ENCODE data around the gene C12orf42. TPM values are rescaled to one million over a fixed set of nuclear protein-coding genes. Genes with fewer than 3 reads are reported as not detected.

C12orf42 gene
- total RNA-seq, 1 donor from 2014 or later = not detected

- DNase-seq = no peak
Measured at GRCh38 chr12:103382119-103382518, 113.6 kb downstream of the C12orf42 start.

DNA sequence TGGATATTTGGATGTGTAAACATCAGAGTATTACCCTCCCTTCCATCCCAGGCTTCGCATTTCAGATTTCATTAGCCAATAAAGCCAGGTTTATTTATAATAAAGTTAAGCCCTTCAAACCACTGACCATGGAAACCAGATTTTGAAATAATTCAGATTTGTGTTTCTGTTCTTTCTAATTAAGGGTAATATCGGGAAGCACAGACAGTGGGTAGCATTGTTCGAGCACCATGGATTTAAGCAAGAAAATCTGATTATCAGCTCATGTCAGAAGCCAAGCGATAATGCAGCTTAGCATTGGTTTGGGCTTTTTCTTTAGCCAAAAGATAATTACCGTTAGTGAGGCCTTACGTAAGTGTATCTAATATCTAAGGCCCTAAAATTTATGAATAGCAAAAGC lies 116.1 kb downstream of the C12orf42 start:
- no peaks in the 10 kb centered on the region for H3K4me1 Mint-ChIP-seq (ENCODE audit: low read depth, unreplicated experiment)
- TF ChIP-seq, protein P1, sequence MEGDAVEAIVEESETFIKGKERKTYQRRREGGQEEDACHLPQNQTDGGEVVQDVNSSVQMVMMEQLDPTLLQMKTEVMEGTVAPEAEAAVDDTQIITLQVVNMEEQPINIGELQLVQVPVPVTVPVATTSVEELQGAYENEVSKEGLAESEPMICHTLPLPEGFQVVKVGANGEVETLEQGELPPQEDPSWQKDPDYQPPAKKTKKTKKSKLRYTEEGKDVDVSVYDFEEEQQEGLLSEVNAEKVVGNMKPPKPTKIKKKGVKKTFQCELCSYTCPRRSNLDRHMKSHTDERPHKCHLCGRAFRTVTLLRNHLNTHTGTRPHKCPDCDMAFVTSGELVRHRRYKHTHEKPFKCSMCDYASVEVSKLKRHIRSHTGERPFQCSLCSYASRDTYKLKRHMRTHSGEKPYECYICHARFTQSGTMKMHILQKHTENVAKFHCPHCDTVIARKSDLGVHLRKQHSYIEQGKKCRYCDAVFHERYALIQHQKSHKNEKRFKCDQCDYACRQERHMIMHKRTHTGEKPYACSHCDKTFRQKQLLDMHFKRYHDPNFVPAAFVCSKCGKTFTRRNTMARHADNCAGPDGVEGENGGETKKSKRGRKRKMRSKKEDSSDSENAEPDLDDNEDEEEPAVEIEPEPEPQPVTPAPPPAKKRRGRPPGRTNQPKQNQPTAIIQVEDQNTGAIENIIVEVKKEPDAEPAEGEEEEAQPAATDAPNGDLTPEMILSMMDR (IDR thresholded peaks at IDR 0.05; ENCODE audit: partially characterized antibody, unreplicated experiment) = no peak
- no peak overlapping the region for H3K27ac Mint-ChIP-seq (ENCODE audit: unreplicated experiment)
- no peaks in the 10 kb centered on the region for H3K27me3 Mint-ChIP-seq (ENCODE audit: unreplicated experiment)
- H3K9me3 Mint-ChIP-seq (ENCODE audit: unreplicated experiment) = no peaks in the 10 kb centered on the region
- DNase-seq = no peak
- no peaks in the 10 kb centered on the region for H3K36me3 Mint-ChIP-seq (ENCODE audit: unreplicated experiment)
- H3K4me3 Mint-ChIP-seq (ENCODE audit: unreplicated experiment) = no peak overlapping the region

More at GRCh38 chr12:103382119-103382518, 113.6 kb downstream of the C12orf42 start:
- Mint-ChIP-seq H3K27ac (ENCODE audit: unreplicated experiment) (no peak overlapping the region), H3K4me1 (ENCODE audit: low read depth, unreplicated experiment) (no peaks in the 10 kb centered on the region), H3K36me3 (ENCODE audit: unreplicated experiment) (no peaks in the 10 kb centered on the region), H3K9me3 (ENCODE audit: unreplicated experiment) (no peaks in the 10 kb centered on the region), H3K4me3 (ENCODE audit: unreplicated experiment) (no peak overlapping the region), H3K27me3 (ENCODE audit: unreplicated experiment) (no peaks in the 10 kb centered on the region)
- TF ChIP-seq, protein P1 (IDR thresholded peaks at IDR 0.05; ENCODE audit: partially characterized antibody, unreplicated experiment) = no peak

DNA sequence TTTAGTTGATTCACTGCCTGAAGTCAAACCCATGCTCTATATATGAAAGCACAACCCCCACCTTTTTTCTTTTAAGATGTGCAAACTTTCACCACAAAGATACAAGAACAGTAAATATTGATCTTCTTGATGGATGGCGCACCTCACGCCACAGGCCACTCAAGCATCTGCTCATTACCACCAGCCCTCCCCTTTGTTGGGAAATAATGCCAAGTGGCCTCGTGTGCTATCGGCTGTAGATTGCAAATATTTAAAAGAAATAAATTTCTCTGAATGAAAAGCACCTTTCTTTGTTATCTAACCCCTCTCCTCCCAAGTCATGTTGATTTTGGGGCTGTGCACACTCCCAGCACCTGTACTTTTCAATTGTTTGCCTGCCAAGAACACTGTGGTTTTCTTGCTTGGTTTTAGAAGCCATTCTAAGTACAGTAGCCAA lies 122.7 kb downstream of the C12orf42 start:
- no peaks in the 10 kb centered on the region for H3K27me3 Mint-ChIP-seq (ENCODE audit: unreplicated experiment)
- no peaks in the 10 kb centered on the region for H3K4me1 Mint-ChIP-seq (ENCODE audit: low read depth, unreplicated experiment)
- no peak for DNase-seq
- TF ChIP-seq, protein P1 (IDR thresholded peaks at IDR 0.05; ENCODE audit: partially characterized antibody, unreplicated experiment) = no peak
- peaks cover 5% of the 10 kb centered on the region for H3K9me3 Mint-ChIP-seq (ENCODE audit: unreplicated experiment)
- H3K36me3 Mint-ChIP-seq (ENCODE audit: unreplicated experiment) = no peaks in the 10 kb centered on the region
- no peak overlapping the region for H3K27ac Mint-ChIP-seq (ENCODE audit: unreplicated experiment)
- H3K4me3 Mint-ChIP-seq (ENCODE audit: unreplicated experiment) = no peak overlapping the region

- DNase-seq = no peak
- TF ChIP-seq, protein P1 (IDR thresholded peaks at IDR 0.05; ENCODE audit: partially characterized antibody, unreplicated experiment) = no peak
- Mint-ChIP-seq H3K36me3 (ENCODE audit: unreplicated experiment) (no peaks in the 10 kb centered on the region), H3K27ac (ENCODE audit: unreplicated experiment) (no peak overlapping the region), H3K4me1 (ENCODE audit: low read depth, unreplicated experiment) (no peaks in the 10 kb centered on the region), H3K4me3 (ENCODE audit: unreplicated experiment) (no peak overlapping the region), H3K9me3 (ENCODE audit: unreplicated experiment) (peaks cover 5% of the 10 kb centered on the region), H3K27me3 (ENCODE audit: unreplicated experiment) (no peaks in the 10 kb centered on the region)
Measured at GRCh38 chr12:103369929-103370328, 125.8 kb downstream of the C12orf42 start.

DNA sequence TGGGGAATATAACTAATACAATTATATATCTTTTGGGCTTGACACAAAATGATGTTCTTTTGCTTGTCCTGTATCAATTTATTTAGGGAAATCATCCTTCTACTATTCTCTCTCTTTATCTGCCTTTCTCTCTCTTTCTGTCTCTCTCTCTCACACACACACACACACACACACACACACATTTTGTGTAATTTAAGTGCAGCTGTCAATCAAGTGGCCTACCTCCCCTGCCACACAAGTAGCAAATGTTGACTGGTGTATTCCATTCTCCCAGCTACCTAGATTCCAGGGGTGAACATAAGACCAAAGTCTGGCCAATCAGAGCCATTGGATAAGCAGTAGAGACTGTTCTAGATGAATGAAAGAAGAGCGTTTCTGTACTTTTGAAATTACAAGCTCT lies 127.6 kb downstream of the C12orf42 start:
- Mint-ChIP-seq H3K27ac (ENCODE audit: unreplicated experiment) (no peak overlapping the region), H3K4me1 (ENCODE audit: low read depth, unreplicated experiment) (no peaks in the 10 kb centered on the region), H3K4me3 (ENCODE audit: unreplicated experiment) (no peak overlapping the region), H3K9me3 (ENCODE audit: unreplicated experiment) (peaks cover 5% of the 10 kb centered on the region), H3K27me3 (ENCODE audit: unreplicated experiment) (no peaks in the 10 kb centered on the region), H3K36me3 (ENCODE audit: unreplicated experiment) (no peaks in the 10 kb centered on the region)
- no peak for DNase-seq
- TF ChIP-seq, protein P1 (IDR thresholded peaks at IDR 0.05; ENCODE audit: partially characterized antibody, unreplicated experiment) = no peak
